ENCODE data around the gene FAIM.
"Not testable (repeated sequence)": the region's sequence is repeated elsewhere in the genome, so short reads cannot be mapped to it uniquely, and the experiment has no call there.

The FAIM gene

GRCh38 chr3:138678874-138679392, 70.4 kb downstream of the FAIM start:
- no peak for DNase-seq (ENCODE audit: low read depth in 3 of 3)

DNA sequence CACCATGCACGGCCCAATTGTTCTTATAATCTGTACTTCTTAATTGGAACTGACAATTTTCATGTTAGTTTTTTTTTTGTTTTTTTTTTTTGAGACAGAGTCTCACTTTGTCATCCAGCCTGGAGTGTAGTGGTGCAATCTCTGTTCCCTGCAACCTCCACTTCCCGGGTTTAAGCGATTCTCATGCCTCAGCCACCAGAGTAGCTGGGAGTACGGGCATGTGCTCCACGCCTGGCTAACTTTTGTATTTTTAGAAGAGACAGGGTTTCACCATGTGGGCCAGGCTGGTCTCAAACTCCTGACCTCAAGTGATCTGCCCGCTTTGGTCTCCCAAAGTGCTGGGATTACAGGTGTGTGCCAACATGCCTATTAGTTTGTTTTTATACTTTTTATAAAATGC, 72.4 kb downstream of the FAIM start:
- DNase-seq (ENCODE audit: low read depth in 3 of 3), result not testable (repeated sequence)

- no peak for DNase-seq (ENCODE audit: low read depth in 3 of 3)
Measured at GRCh38 chr3:138681463-138682220, 73.1 kb downstream of the FAIM start.

DNA sequence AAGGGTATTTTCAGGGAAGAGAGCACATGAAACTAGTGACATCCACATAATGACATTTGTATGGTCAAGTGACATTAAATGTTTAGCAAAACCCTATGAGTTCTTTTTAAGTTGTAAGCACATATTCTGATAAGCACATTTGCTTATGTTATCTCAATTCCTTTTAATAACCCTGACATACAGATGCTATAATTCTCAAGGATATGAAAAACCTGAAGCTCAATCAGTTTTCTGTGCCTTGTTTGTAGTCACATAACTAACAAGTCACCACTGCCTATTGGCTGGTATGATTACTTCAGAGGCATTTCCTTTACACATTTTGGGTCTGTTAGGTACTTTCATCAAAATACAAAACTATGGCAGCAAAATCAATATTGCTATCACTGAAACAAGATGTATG, 74.1 kb downstream of the FAIM start:
- no peak for DNase-seq (ENCODE audit: low read depth in 3 of 3)

Measured in stimulated activated CD4-positive, alpha-beta T cell treated with anti-CD3 and anti-CD28 coated beads, TNF-alpha, amount 100 ng/mL, for 24 hours (primary cell).